Neural cell (in vitro differentiated cells): Measurements from ENCODE around the gene SMAGP. TPM values are rescaled to one million over a fixed set of nuclear protein-coding genes. Genes with fewer than 3 reads are reported as not detected.

Experiments
- H2AFZ ChIP-seq: fragments of 200-600, 300-800 bp; sonication (generic), shearing (Covaris generic); 2 replicates; pipeline ENCODE4 v1.6.0; 2014; ENCODE audit warnings: low read depth, mild to moderate bottlenecking, antibody characterized with exemption, low read length, moderate library complexity
- H3F3A ChIP-seq: fragments of 200-600 bp; shearing (Covaris generic); 2 replicates; pipeline ENCODE4 v1.6.1; 2016; ENCODE audit warnings: mild to moderate bottlenecking, moderate library complexity, mixed read lengths, antibody characterized with exemption, low read length; ENCODE audit not compliant: insufficient read depth, poor library complexity, severe bottlenecking
- H3K27ac ChIP-seq: fragments of 200-600, 300-800 bp; sonication (generic), shearing (Covaris generic); 2 replicates; pipeline ENCODE4 v1.5.1; 2014; ENCODE audit warnings: mild to moderate bottlenecking, low read length, moderate library complexity
- H3K27me3 ChIP-seq: fragments of 300-800, 200-600 bp; sonication (generic), shearing (Covaris generic); 2 replicates; pipeline ENCODE4 v1.6.0; 2014; ENCODE audit warnings: mild to moderate bottlenecking, low read depth, low read length, moderate library complexity; ENCODE audit not compliant: insufficient read depth
- H3K36me3 ChIP-seq: fragments of 300-800, 200-600 bp; sonication (generic), shearing (Covaris generic); 2 replicates; pipeline ENCODE4 v1.5.1; 2014; ENCODE audit warnings: mild to moderate bottlenecking, antibody characterized with exemption, low read length, moderate library complexity; ENCODE audit not compliant: insufficient read depth
- H3K4me2 ChIP-seq: fragments of 300-800, 200-600 bp; sonication (generic), shearing (Covaris generic); 2 replicates; pipeline ENCODE4 v1.6.0; 2014; ENCODE audit warnings: mild to moderate bottlenecking, low read length
- H3K4me3 ChIP-seq: fragments of 300-800, 200-600 bp; sonication (generic), shearing (Covaris generic); 2 replicates; pipeline ENCODE4 v1.5.1; 2014; ENCODE audit warnings: mild to moderate bottlenecking, low read length, moderate library complexity
- H3K79me2 ChIP-seq: fragments of 200-600 bp; shearing (Covaris generic); replicated peaks from 2 replicates; pipeline ENCODE4 v1.6.0; 2014; ENCODE audit warnings: mild to moderate bottlenecking, low read length, moderate library complexity; ENCODE audit not compliant: insufficient read depth
- H3K9ac ChIP-seq: fragments of 300-800, 200-600 bp; sonication (generic), shearing (Covaris generic); 2 replicates; pipeline ENCODE4 v1.6.1; 2016; ENCODE audit warnings: mild to moderate bottlenecking, low read length, mixed read lengths
- H3K9me2 ChIP-seq: fragments of 200-600 bp; shearing (Covaris generic); 2 replicates; pipeline ENCODE4 v1.6.1; 2016; ENCODE audit warnings: mild to moderate bottlenecking, low read length, mixed read lengths; ENCODE audit not compliant: insufficient read depth
- H3K9me3 ChIP-seq: fragments of 200-600, 300-800 bp; sonication (generic), shearing (Covaris generic); 2 replicates; pipeline ENCODE4 v1.6.1; 2016; ENCODE audit warnings: mild to moderate bottlenecking, mixed run types, low read length, moderate library complexity, mixed read lengths
- H4K20me1 ChIP-seq: fragments of 200-600 bp; shearing (Covaris generic); 2 replicates; pipeline ENCODE4 v1.6.1; 2016; ENCODE audit warnings: mild to moderate bottlenecking, mixed run types; ENCODE audit not compliant: insufficient read depth
- CTCF ChIP-seq: fragments of 450-650 bp; IDR thresholded peaks from 2 replicates; pipeline ENCODE4 v1.5.1; 2014; ENCODE audit warnings: antibody characterized with exemption, mild to moderate bottlenecking, moderate library complexity; ENCODE audit not compliant: poor library complexity, severe bottlenecking
- EP300 ChIP-seq: fragments of 450-650 bp; conservative IDR thresholded peaks from 2 replicates; pipeline ENCODE4 v1.6.1; 2014; ENCODE audit warnings: antibody characterized with exemption, mild to moderate bottlenecking, moderate library complexity; ENCODE audit not compliant: poor library complexity, severe bottlenecking
- EZH2 ChIP-seq: fragments of 200-600, 300-800 bp; shearing (Covaris generic), sonication (generic); IDR thresholded peaks from 2 replicates; pipeline ENCODE4 v1.6.1; 2014; ENCODE audit warnings: antibody characterized with exemption, low read length, borderline replicate concordance, mild to moderate bottlenecking; ENCODE audit not compliant: insufficient read depth, poor library complexity, severe bottlenecking
- MXI1 ChIP-seq: fragments of 450-650 bp; conservative IDR thresholded peaks from 2 replicates; pipeline ENCODE4 v1.6.1; 2014; ENCODE audit warnings: antibody characterized with exemption, mild to moderate bottlenecking; ENCODE audit not compliant: poor library complexity, severe bottlenecking
- POLR2AphosphoS5 ChIP-seq: IDR thresholded peaks from 2 replicates; pipeline ENCODE4 v1.6.1; 2012
- RAD21 ChIP-seq: fragments of 450-650 bp; conservative IDR thresholded peaks from 2 replicates; pipeline ENCODE4 v1.6.1; 2014; ENCODE audit warnings: antibody characterized with exemption, mild to moderate bottlenecking, moderate library complexity
- SMC3 ChIP-seq: fragments of 450-650 bp; conservative IDR thresholded peaks from 2 replicates; pipeline ENCODE4 v1.6.1; 2014; ENCODE audit warnings: antibody characterized with exemption, mild to moderate bottlenecking, moderate library complexity; ENCODE audit not compliant: poor library complexity
- TAF1 ChIP-seq: IDR thresholded peaks from 2 replicates; pipeline ENCODE4 v1.6.1; 2012; ENCODE audit warnings: low read depth
- polyA plus RNA-seq: library from polyadenylated mRNA; depleted of rRNA; stranded (reverse); fragments of >200 nt; gene quantifications from 2 replicates; pipeline ENCODE4 v1.2.3, GENCODE V29; 2014
- TF ChIP-seq, protein P1 (sequence below): IDR thresholded peaks from 2 replicates; pipeline ENCODE4 v1.6.1; 2012; ENCODE audit warnings: borderline replicate concordance

The SMAGP gene
- polyA plus RNA-seq, 1 donor from 2014 or later: not detected

- Histone ChIP-seq H3K79me2 (no peaks in the 10 kb centered on the region), H3K4me3 (no peak overlapping the region), H3K36me3 (peaks cover 4% of the 10 kb centered on the region), H3K27ac (no peak overlapping the region), H3K4me2 (no peak overlapping the region), H3K9me2 (no peaks in the 10 kb centered on the region), H4K20me1 (no peaks in the 10 kb centered on the region), H3F3A (no peaks in the 10 kb centered on the region), H3K9me3 (no peaks in the 10 kb centered on the region), H3K9ac (no peak overlapping the region), H2AFZ (no peak overlapping the region), H3K27me3 (no peaks in the 10 kb centered on the region)
- TF ChIP-seq POLR2AphosphoS5 (no peak), SMC3 (no peak), MXI1 (no peak), TAF1 (no peak), EZH2 (no peak)
Measured at GRCh38 chr12:51198568-51199365, 71.4 kb downstream of the SMAGP start.

GRCh38 chr12:51197736-51198567 is 72.3 kb downstream of the SMAGP start:
- no peaks in the 10 kb centered on the region for H3K9me2 ChIP-seq
- H3K36me3 ChIP-seq: peaks cover 4% of the 10 kb centered on the region
- no peak overlapping the region for H3K4me2 ChIP-seq
- no peaks in the 10 kb centered on the region for H3F3A ChIP-seq
- TF ChIP-seq EP300 (no peak), POLR2AphosphoS5 (no peak), TAF1 (no peak), CTCF (no peak), MXI1 (no peak), SMC3 (no peak), RAD21 (no peak), EZH2 (no peak)
- TF ChIP-seq, protein P1, sequence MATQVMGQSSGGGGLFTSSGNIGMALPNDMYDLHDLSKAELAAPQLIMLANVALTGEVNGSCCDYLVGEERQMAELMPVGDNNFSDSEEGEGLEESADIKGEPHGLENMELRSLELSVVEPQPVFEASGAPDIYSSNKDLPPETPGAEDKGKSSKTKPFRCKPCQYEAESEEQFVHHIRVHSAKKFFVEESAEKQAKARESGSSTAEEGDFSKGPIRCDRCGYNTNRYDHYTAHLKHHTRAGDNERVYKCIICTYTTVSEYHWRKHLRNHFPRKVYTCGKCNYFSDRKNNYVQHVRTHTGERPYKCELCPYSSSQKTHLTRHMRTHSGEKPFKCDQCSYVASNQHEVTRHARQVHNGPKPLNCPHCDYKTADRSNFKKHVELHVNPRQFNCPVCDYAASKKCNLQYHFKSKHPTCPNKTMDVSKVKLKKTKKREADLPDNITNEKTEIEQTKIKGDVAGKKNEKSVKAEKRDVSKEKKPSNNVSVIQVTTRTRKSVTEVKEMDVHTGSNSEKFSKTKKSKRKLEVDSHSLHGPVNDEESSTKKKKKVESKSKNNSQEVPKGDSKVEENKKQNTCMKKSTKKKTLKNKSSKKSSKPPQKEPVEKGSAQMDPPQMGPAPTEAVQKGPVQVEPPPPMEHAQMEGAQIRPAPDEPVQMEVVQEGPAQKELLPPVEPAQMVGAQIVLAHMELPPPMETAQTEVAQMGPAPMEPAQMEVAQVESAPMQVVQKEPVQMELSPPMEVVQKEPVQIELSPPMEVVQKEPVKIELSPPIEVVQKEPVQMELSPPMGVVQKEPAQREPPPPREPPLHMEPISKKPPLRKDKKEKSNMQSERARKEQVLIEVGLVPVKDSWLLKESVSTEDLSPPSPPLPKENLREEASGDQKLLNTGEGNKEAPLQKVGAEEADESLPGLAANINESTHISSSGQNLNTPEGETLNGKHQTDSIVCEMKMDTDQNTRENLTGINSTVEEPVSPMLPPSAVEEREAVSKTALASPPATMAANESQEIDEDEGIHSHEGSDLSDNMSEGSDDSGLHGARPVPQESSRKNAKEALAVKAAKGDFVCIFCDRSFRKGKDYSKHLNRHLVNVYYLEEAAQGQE: no peak
- no peak overlapping the region for H3K4me3 ChIP-seq
- H2AFZ ChIP-seq: no peak overlapping the region
- H3K27me3 ChIP-seq: no peaks in the 10 kb centered on the region
- H3K9ac ChIP-seq: no peak overlapping the region
- H3K79me2 ChIP-seq: no peaks in the 10 kb centered on the region
- H4K20me1 ChIP-seq: no peaks in the 10 kb centered on the region
- no peaks in the 10 kb centered on the region for H3K9me3 ChIP-seq
- no peak overlapping the region for H3K27ac ChIP-seq
